LNCaP clone FGC (cell line): ENCODE results near the gene ITGAE.
"Not testable (repeated sequence)": the region's sequence is repeated elsewhere in the genome, so short reads cannot be mapped to it uniquely, and the experiment has no call there.

Experiments used
- DNase-seq: peaks from one replicate; pipeline ENCODE4 v3.0.0-alpha.2; 2011; ENCODE audit warnings: low read depth
- H3K4me3 ChIP-seq: 2 replicates; pipeline ENCODE4 v1.5.1; 2011; ENCODE audit warnings: mild to moderate bottlenecking, low read depth, low read length, control low read depth
- CTCF ChIP-seq: IDR thresholded peaks from 2 replicates; pipeline ENCODE4 v1.5.1; 2012; ENCODE audit warnings: mild to moderate bottlenecking; ENCODE audit not compliant: control insufficient read depth, insufficient read depth; ENCODE audit errors: extremely low read depth

ITGAE gene

DNA sequence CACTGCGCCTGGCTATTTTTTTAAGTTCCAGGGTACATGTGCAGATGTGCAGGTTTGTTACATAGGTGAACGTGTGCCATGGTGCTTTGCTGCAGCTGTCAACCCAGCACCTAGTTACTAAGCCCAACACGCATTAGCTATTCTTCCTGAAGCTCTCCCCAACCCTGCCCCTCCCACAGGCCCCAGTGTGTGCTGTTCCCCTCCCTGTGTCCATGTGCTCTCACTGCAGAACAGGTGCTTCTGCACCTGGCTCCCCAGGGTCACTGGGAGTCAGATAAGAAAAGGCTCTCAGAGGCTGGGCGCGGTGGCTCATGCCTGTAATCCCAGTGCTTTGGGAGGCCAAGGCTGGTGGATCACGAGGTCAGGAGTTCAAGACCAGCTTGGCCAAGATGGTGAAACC, 71.1 kb downstream of the ITGAE start:
- H3K4me3 ChIP-seq: no peak overlapping the region
- TF ChIP-seq CTCF: no peak
- no peak for DNase-seq

DNA sequence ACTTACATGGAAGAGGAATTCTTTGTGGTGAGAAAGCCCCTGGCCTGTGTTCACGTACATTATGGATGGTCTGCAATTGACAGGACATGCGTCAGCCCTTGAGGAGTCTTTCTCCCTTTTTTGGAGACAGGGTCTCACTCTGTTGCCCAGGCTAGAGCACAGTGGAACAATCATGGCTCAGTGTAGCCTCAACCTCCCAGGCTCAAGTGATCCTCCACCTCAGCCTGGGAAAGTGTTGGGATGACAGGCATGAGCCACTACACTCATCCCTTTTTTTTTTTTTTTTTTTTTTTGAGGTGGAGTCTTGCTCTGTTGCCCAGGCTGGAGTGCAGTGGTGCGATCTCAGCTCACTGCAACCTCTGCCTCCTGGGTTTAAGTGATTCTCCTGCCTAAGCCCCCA, 72.9 kb downstream of the ITGAE start:
- DNase-seq, H3K4me3 ChIP-seq: not testable (repeated sequence)

- TF ChIP-seq CTCF: no peak
- no peak for DNase-seq
- no peak overlapping the region for H3K4me3 ChIP-seq
Observed at GRCh38 chr17:3727041-3727440, 73.9 kb downstream of the ITGAE start.

- DNase-seq: no peak
- peak overlapping the region; percentile 84 for H3K4me3 ChIP-seq
- TF ChIP-seq CTCF: no peak
Observed at GRCh38 chr17:3724378-3725077, 76.5 kb downstream of the ITGAE start.

GRCh38 chr17:3723556-3724377, 77.2 kb downstream of the ITGAE start, which contains the start of gene HASPIN:
HASPIN (plus strand) TSS chr17:3723903; CDS start chr17:3723936, 33 bp downstream.
- peak within 1 kb of the TSS; percentile 84 for H3K4me3 ChIP-seq
- no peak for TF ChIP-seq CTCF
- peak; percentile 59 for DNase-seq

DNA sequence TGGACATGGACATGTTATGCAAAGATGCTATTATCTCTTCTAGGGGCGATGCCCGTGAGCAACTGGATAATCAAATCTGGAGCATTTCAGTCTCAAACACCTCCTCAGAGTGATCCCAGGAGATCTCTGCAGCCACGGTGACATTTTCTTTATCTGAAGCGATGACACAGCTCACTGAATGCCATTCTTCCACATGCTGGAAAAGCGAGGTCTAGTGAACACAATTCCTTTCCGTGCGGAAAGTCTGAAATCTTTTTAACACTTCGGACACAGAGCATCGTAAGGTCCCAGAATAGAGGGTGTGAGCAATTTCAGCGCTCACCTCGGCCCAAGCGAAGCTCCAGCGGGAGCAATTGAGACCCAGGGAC, 77.8 kb downstream of the ITGAE start:
- DNase-seq: no peak
- TF ChIP-seq CTCF: no peak
- H3K4me3 ChIP-seq: peak overlapping the region; percentile 84

- no peak for DNase-seq
Observed at GRCh38 chr17:3722716-3723115, 78.3 kb downstream of the ITGAE start.

More at GRCh38 chr17:3722716-3723115, 78.3 kb downstream of the ITGAE start:
- TF ChIP-seq CTCF: no peak
- peak overlapping the region; percentile 84 for H3K4me3 ChIP-seq
